HCT116 (cell line): ENCODE measurements around the gene ITFG1. TPM values are rescaled to one million over a fixed set of nuclear protein-coding genes. Genes with fewer than 3 reads are reported as not detected.

Experiments
- ATAC-seq: fragments of 200-7000 bp; cut with Tn5 transposase; 2 replicates; pipeline ENCODE4 v1.9.1; 2020; ENCODE audit warnings: mild to moderate bottlenecking, moderate library complexity
- BruUV-seq: library from RNA; stranded (reverse); fragments of 400-500 nt; replicated peaks from 2 replicates; lab custom pipeline; 2021; lab: Mats Ljungman, UMichigan
- CTCF ChIA-PET: fragments of 300-600 bp; sonication (Branson Sonifier 250); formaldehyde crosslinking; loops from one replicate; lab custom pipeline; 2021; ENCODE audit warnings: antibody characterized with exemption; lab: Charles Lee
- POLR2A ChIA-PET: fragments of 300-600, 350-600 bp; sonication (Branson Sonifier 250); formaldehyde crosslinking; loops from one replicate; lab custom pipeline; 2021; ENCODE audit warnings: antibody characterized with exemption; lab: Charles Lee
- RAD21 ChIA-PET, 2 experiments: fragments of 300-600 bp; sonication (Branson Sonifier 250); formaldehyde crosslinking; loops; one replicate each; lab custom pipeline; 2023; ENCODE audit warnings: low total read pairs in 2 of 2; ENCODE audit not compliant: uncharacterized antibody in 2 of 2, unreplicated experiment in 2 of 2, low non-redundant PET in 1 of 2; lab: Charles Lee
- DNase-seq: peaks from one replicate; pipeline ENCODE4 v3.0.0-alpha.2; 2010; ENCODE audit warnings: low read depth, low spot score
- H2AFZ ChIP-seq: fragments of 200-600 bp; shearing (Covaris generic), sonication (generic); 2 replicates; pipeline ENCODE4 v1.6.1; 2017; ENCODE audit warnings: low read depth, mixed run types, mixed read lengths, antibody characterized with exemption, low read length; ENCODE audit not compliant: poor library complexity, severe bottlenecking
- H3K27ac ChIP-seq: 2 replicates; pipeline ENCODE4 v1.5.1; 2012; ENCODE audit warnings: low read depth, low read length
- H3K27me3 ChIP-seq: fragments of 200-600 bp; sonication (generic); 2 replicates; pipeline ENCODE4 v1.6.1; 2016; ENCODE audit warnings: mixed run types, low read length, mixed read lengths; ENCODE audit not compliant: insufficient read depth
- H3K36me3 ChIP-seq, 2 experiments: fragments of 200-500 bp in 1 of 2; fragments of 200-600 bp in 1 of 2; sonication (Bioruptor generic) in 1 of 2; sonication (generic) in 1 of 2; 2 replicates each; pipeline versions ENCODE4 v1.5.1 to v1.6.1; 2014 to 2016; ENCODE audit warnings: low read length in 2 of 2, inconsistent platforms in 1 of 2, mixed read lengths in 1 of 2, mixed run types in 1 of 2; ENCODE audit not compliant: insufficient read depth in 2 of 2, control insufficient read depth in 1 of 2
- H3K4me1 ChIP-seq, 2 experiments: fragments of 200-600 bp in 1 of 2; sonication (generic) in 1 of 2; 2 replicates each; pipeline versions ENCODE4 v1.5.1 to v1.6.1; 2012 to 2017; ENCODE audit warnings: low read length in 2 of 2, inconsistent platforms in 1 of 2, mild to moderate bottlenecking in 1 of 2, mixed read lengths in 1 of 2, mixed run types in 1 of 2, moderate library complexity in 1 of 2; ENCODE audit not compliant: insufficient read depth in 2 of 2, control insufficient read depth in 1 of 2
- H3K4me2 ChIP-seq: fragments of 200-600 bp; sonication (generic); 2 replicates; pipeline ENCODE4 v1.6.1; 2017; ENCODE audit warnings: mixed run types, low read length, mixed read lengths
- H3K4me3 ChIP-seq, 2 experiments: fragments of 200-600 bp in 1 of 2; sonication (generic) in 1 of 2; replicated peaks in 1 of 2; 2 replicates each; pipeline ENCODE4 v1.5.1; 2011 to 2016; ENCODE audit warnings: low read length in 2 of 2, control low read depth in 1 of 2, low read depth in 1 of 2, mild to moderate bottlenecking in 1 of 2, mixed read lengths in 1 of 2, mixed run types in 1 of 2
- H3K79me2 ChIP-seq: fragments of 200-600 bp; sonication (generic); 2 replicates; pipeline ENCODE4 v1.6.1; 2017; ENCODE audit warnings: mild to moderate bottlenecking, mixed run types, low read length, moderate library complexity, mixed read lengths; ENCODE audit not compliant: insufficient read depth
- H3K9ac ChIP-seq: fragments of 200-600 bp; sonication (generic); 2 replicates; pipeline ENCODE4 v1.6.1; 2016; ENCODE audit warnings: low read length, mixed read lengths
- H3K9me2 ChIP-seq: fragments of 200-600 bp; sonication (generic), shearing (Covaris generic); 2 replicates; pipeline ENCODE4 v1.6.1; 2017; ENCODE audit warnings: mixed run types, mild to moderate bottlenecking, moderate library complexity; ENCODE audit not compliant: insufficient read depth
- H3K9me3 ChIP-seq, 2 experiments: fragments of 200-500 bp in 1 of 2; fragments of 200-600 bp in 1 of 2; sonication (Bioruptor generic) in 1 of 2; sonication (generic) in 1 of 2; 2 replicates each; pipeline ENCODE4 v1.6.1; 2014 to 2017; ENCODE audit warnings: low read length in 2 of 2, mixed read lengths in 2 of 2, inconsistent platforms in 1 of 2, low read depth in 1 of 2, mild to moderate bottlenecking in 1 of 2, mixed run types in 1 of 2, moderate library complexity in 1 of 2; ENCODE audit not compliant: control insufficient read depth in 1 of 2, insufficient read depth in 1 of 2
- H4K20me1 ChIP-seq: fragments of 200-600 bp; sonication (generic), shearing (Covaris generic); 2 replicates; pipeline ENCODE4 v1.6.1; 2017; ENCODE audit warnings: mixed run types, mild to moderate bottlenecking, moderate library complexity; ENCODE audit not compliant: insufficient read depth
- ATF3 ChIP-seq: IDR thresholded peaks from 2 replicates; pipeline ENCODE4 v1.6.1; 2012
- CEBPB ChIP-seq: IDR thresholded peaks from 2 replicates; pipeline ENCODE4 v1.6.1; 2012; ENCODE audit warnings: low read depth
- CTCF ChIP-seq, 3 experiments: fragments of 200-600 bp in 1 of 3; sonication (generic) in 1 of 3; IDR thresholded peaks in 2 of 3; conservative IDR thresholded peaks in 1 of 3; 2 replicates each; pipeline ENCODE4 v1.5.1; 2012 to 2017; ENCODE audit warnings: low read depth in 2 of 3, low read length in 2 of 3, antibody characterized with exemption in 1 of 3, borderline replicate concordance in 1 of 3, control low read depth in 1 of 3, mild to moderate bottlenecking in 1 of 3, mixed read lengths in 1 of 3, mixed run types in 1 of 3, moderate library complexity in 1 of 3; ENCODE audit not compliant: insufficient read depth in 1 of 3
- EGR1 ChIP-seq: IDR thresholded peaks from 2 replicates; pipeline ENCODE4 v1.6.1; 2012; ENCODE audit warnings: low read depth
- ELF1 ChIP-seq: IDR thresholded peaks from 2 replicates; pipeline ENCODE4 v1.6.1; 2012; ENCODE audit warnings: low read depth, borderline replicate concordance
- EZH2 ChIP-seq: fragments of 200-600 bp; sonication (generic); IDR thresholded peaks from 2 replicates; pipeline ENCODE4 v1.6.1; 2017; ENCODE audit warnings: antibody characterized with exemption, mixed run types
- EZH2phosphoT487 ChIP-seq: fragments of 200-600 bp; IDR thresholded peaks from 2 replicates; pipeline ENCODE4 v1.6.1; 2018; ENCODE audit warnings: antibody characterized with exemption, borderline replicate concordance
- FOSL1 ChIP-seq: IDR thresholded peaks from 2 replicates; pipeline ENCODE4 v1.6.1; 2012; ENCODE audit warnings: low read depth
- JUND ChIP-seq: IDR thresholded peaks from 2 replicates; pipeline ENCODE4 v1.6.1; 2012
- MAX ChIP-seq: IDR thresholded peaks from 2 replicates; pipeline ENCODE4 v1.6.1; 2012
- POLR2AphosphoS5 ChIP-seq: IDR thresholded peaks from 2 replicates; pipeline ENCODE4 v1.6.1; 2011; ENCODE audit warnings: mild to moderate bottlenecking, low read depth, low read length, moderate library complexity
- SIN3A ChIP-seq: IDR thresholded peaks from 2 replicates; pipeline ENCODE4 v1.6.1; 2012; ENCODE audit warnings: low read depth
- SP1 ChIP-seq: IDR thresholded peaks from 2 replicates; pipeline ENCODE4 v1.6.1; 2012; ENCODE audit warnings: low read depth
- YY1 ChIP-seq: IDR thresholded peaks from 2 replicates; pipeline ENCODE4 v1.6.1; 2011; ENCODE audit warnings: low read length, low read depth, moderate library complexity, mild to moderate bottlenecking; ENCODE audit not compliant: insufficient replicate concordance; ENCODE audit errors: extremely low read depth
- ZFX ChIP-seq: fragments of 450-650 bp; IDR thresholded peaks from 2 replicates; pipeline ENCODE4 v1.6.1; 2017
- ZNF274 ChIP-seq: fragments of 200-500 bp; sonication (Bioruptor generic); IDR thresholded peaks from 2 replicates; pipeline ENCODE4 v1.6.1; 2014; ENCODE audit warnings: mild to moderate bottlenecking, low read depth, low read length, inconsistent platforms
- intact Hi-C: fragments of 100-400 bp; cut with micrococcal nuclease; formaldehyde crosslinking; loops from 2 replicates; pipeline ENCODE4 v1.10.0; 2022
- total RNA-seq: library from RNA; stranded (reverse); gene quantifications from one replicate; pipeline ENCODE4 v1.2.1, GENCODE V29; 2021; ENCODE audit not compliant: unreplicated experiment

The ITFG1 gene
- total RNA-seq, 1 experiment from 2014 or later: 24.9 TPM

GRCh38 chr16:47278306-47278970, 182.4 kb downstream of the ITFG1 start:
- H3K4me2 ChIP-seq: no peak overlapping the region
- no peaks in the 10 kb centered on the region for H3K4me1 ChIP-seq
- no peaks in the 10 kb centered on the region for H3K79me2 ChIP-seq
- no peak overlapping the region for H3K9ac ChIP-seq
- ChIA-PET RAD21 (no interaction called here), POLR2A (no interaction called here)
- no peaks in the 10 kb centered on the region for H3K9me2 ChIP-seq
- no peaks in the 10 kb centered on the region for H3K9me3 ChIP-seq
- no peaks in the 10 kb centered on the region for H4K20me1 ChIP-seq
- BruUV-seq: no TSS peak
- TF ChIP-seq CTCF (IDR thresholded peaks at IDR 0.05 in 2 of 3, conservative IDR thresholded peaks at IDR 0.05 in 1 of 3; ENCODE audit: borderline replicate concordance in 1 of 3, insufficient read depth in 1 of 3, low read depth in 2 of 3, low read length in 2 of 3): no peak
- TF ChIP-seq POLR2AphosphoS5: no peak
- TF ChIP-seq EZH2phosphoT487: no peak
- no peak for TF ChIP-seq ZNF274
- TF ChIP-seq, all 23 proteins: peak for 0
- DNase-seq (no peak), ATAC-seq (no peak)
- H3K4me3 ChIP-seq: no peak overlapping the region
- H3K27me3 ChIP-seq: no peaks in the 10 kb centered on the region
- no peak overlapping the region for H2AFZ ChIP-seq
- intact Hi-C loops: no loop called here
- H3K36me3 ChIP-seq: no peaks in the 10 kb centered on the region
- H3K27ac ChIP-seq: no peak overlapping the region
- CTCF ChIA-PET: interaction anchor here (1.4 kb wide), 1 partner anchor 19 kb away, joined by 4 read pairs; no protein-coding TSS in a partner anchor

GRCh38 chr16:47276522-47276921, 184.3 kb downstream of the ITFG1 start:
- Histone ChIP-seq H3K4me3 (no peak overlapping the region), H3K36me3 (no peaks in the 10 kb centered on the region), H3K9me3 (no peaks in the 10 kb centered on the region), H3K4me1 (no peaks in the 10 kb centered on the region), H3K9ac (no peak overlapping the region), H3K4me2 (no peak overlapping the region), H3K27ac (no peak overlapping the region), H3K79me2 (no peaks in the 10 kb centered on the region), H3K27me3 (no peaks in the 10 kb centered on the region), H3K9me2 (no peaks in the 10 kb centered on the region), H4K20me1 (no peaks in the 10 kb centered on the region), H2AFZ (no peak overlapping the region)
- BruUV-seq: no TSS peak
- ChIA-PET RAD21 (no interaction called here), CTCF (no interaction called here), POLR2A (no interaction called here)
- intact Hi-C loops: no loop called here
- DNase-seq (no peak), ATAC-seq (no peak)
- no peak for TF ChIP-seq SP1
- TF ChIP-seq ZNF274: no peak
- TF ChIP-seq CTCF (IDR thresholded peaks at IDR 0.05 in 2 of 3, conservative IDR thresholded peaks at IDR 0.05 in 1 of 3; ENCODE audit: borderline replicate concordance in 1 of 3, insufficient read depth in 1 of 3, low read depth in 2 of 3, low read length in 2 of 3): no peak
- TF ChIP-seq CEBPB: no peak
- TF ChIP-seq SIN3A: no peak
- no peak for TF ChIP-seq ZFX
- no peak for TF ChIP-seq EZH2phosphoT487
- no peak for TF ChIP-seq ELF1
- TF ChIP-seq YY1: no peak
- no peak for TF ChIP-seq MAX
- no peak for TF ChIP-seq JUND
- no peak for TF ChIP-seq EGR1
- no peak for TF ChIP-seq FOSL1
- no peak for TF ChIP-seq EZH2
- TF ChIP-seq ATF3: no peak
